WTC11 (cell line): Measurements from ENCODE around the gene SELENOW. TPM values are rescaled to one million over a fixed set of nuclear protein-coding genes. Genes with fewer than 3 reads are reported as not detected.

Source experiments
- ATAC-seq: fragments of 200-7000 bp; cut with Tn5 transposase; 2 replicates; pipeline ENCODE4 v1.10.0; 2021; ENCODE audit warnings: mild to moderate bottlenecking, moderate library complexity
- CTCF ChIA-PET: fragments of 300-600 bp; sonication (Branson Sonifier 250); formaldehyde crosslinking; loops from one replicate; lab custom pipeline; 2021; ENCODE audit warnings: antibody characterized with exemption; lab: Charles Lee
- POLR2A ChIA-PET: fragments of 350-600 bp; sonication (Branson Sonifier 250); formaldehyde crosslinking; loops from one replicate; lab custom pipeline; 2021; ENCODE audit warnings: antibody characterized with exemption; lab: Charles Lee
- DNase-seq: peaks from one replicate; pipeline ENCODE4 v3.0.0; 2021; ENCODE audit warnings: low spot score
- H3K27ac Mint-ChIP-seq: 2 replicates; pipeline ENCODE4 v1.8.0; 2021; ENCODE audit warnings: mixed read lengths
- H3K27me3 Mint-ChIP-seq: 2 replicates; pipeline ENCODE4 v1.8.0; 2021; ENCODE audit warnings: low read depth, mild to moderate bottlenecking, moderate library complexity, mixed read lengths
- H3K36me3 Mint-ChIP-seq: 2 replicates; pipeline ENCODE4 v1.8.0; 2021; ENCODE audit warnings: mixed read lengths
- H3K4me1 Mint-ChIP-seq: 2 replicates; pipeline ENCODE4 v1.8.0; 2022; ENCODE audit warnings: mixed read lengths
- H3K4me3 Mint-ChIP-seq: 2 replicates; pipeline ENCODE4 v1.8.0; 2021; ENCODE audit warnings: mild to moderate bottlenecking, moderate library complexity, mixed read lengths
- H3K9me3 Mint-ChIP-seq: 2 replicates; pipeline ENCODE4 v1.8.0; 2021; ENCODE audit warnings: mixed read lengths
- AR ChIP-seq: fragments of 250-450 bp; sonication (Bioruptor Pico); IDR thresholded peaks from 2 replicates; pipeline ENCODE4 v1.9.0; 2021; ENCODE audit warnings: mild to moderate bottlenecking
- ATF1 ChIP-seq: sonication (generic); formaldehyde crosslinking; IDR thresholded peaks from 2 replicates; pipeline ENCODE4 v1.8.1; 2023; ENCODE audit warnings: mild to moderate bottlenecking, moderate library complexity, missing genetic modification reagents
- ATF3 ChIP-seq: sonication (generic); formaldehyde crosslinking; conservative IDR thresholded peaks from 2 replicates; pipeline ENCODE4 v1.8.1; 2022; ENCODE audit warnings: mild to moderate bottlenecking, missing genetic modification reagents
- CDX4 ChIP-seq: fragments of 250-450 bp; sonication (Bioruptor Pico); IDR thresholded peaks from 2 replicates; pipeline ENCODE4 v1.9.0; 2021; ENCODE audit warnings: moderate library complexity, mild to moderate bottlenecking, inconsistent platforms, borderline replicate concordance
- ELF4 ChIP-seq: sonication (generic); formaldehyde crosslinking; IDR thresholded peaks from 2 replicates; pipeline ENCODE4 v1.8.1; 2022; ENCODE audit warnings: low read depth, mild to moderate bottlenecking, moderate library complexity, missing genetic modification reagents
- EMX1 ChIP-seq: fragments of 250-450 bp; sonication (Bioruptor Pico); IDR thresholded peaks from 2 replicates; pipeline ENCODE4 v1.8.0; 2021; ENCODE audit warnings: mild to moderate bottlenecking
- ETV6 ChIP-seq: sonication (generic); formaldehyde crosslinking; IDR thresholded peaks from 2 replicates; pipeline ENCODE4 v1.8.1; 2022; ENCODE audit warnings: mild to moderate bottlenecking, missing genetic modification reagents
- FOXK1 ChIP-seq: sonication (generic); formaldehyde crosslinking; IDR thresholded peaks from 2 replicates; pipeline ENCODE4 v1.8.0; 2022; ENCODE audit warnings: mild to moderate bottlenecking, moderate library complexity, missing genetic modification reagents
- HMGA2 ChIP-seq: fragments of 250-450 bp; sonication (Bioruptor Pico); IDR thresholded peaks from 2 replicates; pipeline ENCODE4 v1.4.0; 2021; ENCODE audit warnings: mild to moderate bottlenecking, moderate library complexity
- MYBL2 ChIP-seq: sonication (generic); formaldehyde crosslinking; IDR thresholded peaks from 2 replicates; pipeline ENCODE4 v1.8.1; 2023; ENCODE audit warnings: mild to moderate bottlenecking, moderate library complexity, missing genetic modification reagents
- PREB ChIP-seq: sonication (generic); formaldehyde crosslinking; IDR thresholded peaks from 2 replicates; pipeline ENCODE4 v1.8.1; 2022; ENCODE audit warnings: mild to moderate bottlenecking, missing genetic modification reagents, moderate library complexity, borderline replicate concordance
- RORB ChIP-seq: fragments of 250-450 bp; sonication (Bioruptor Pico); IDR thresholded peaks from 2 replicates; pipeline ENCODE4 v1.9.0; 2021; ENCODE audit warnings: mild to moderate bottlenecking
- SP1 ChIP-seq: sonication (generic); formaldehyde crosslinking; conservative IDR thresholded peaks from 2 replicates; pipeline ENCODE4 v1.8.1; 2022; ENCODE audit warnings: missing genetic modification reagents
- TEAD1 ChIP-seq: sonication (generic); formaldehyde crosslinking; IDR thresholded peaks from 2 replicates; pipeline ENCODE4 v1.8.0; 2022; ENCODE audit warnings: mild to moderate bottlenecking, missing genetic modification reagents
- TEAD4 ChIP-seq: sonication (generic); formaldehyde crosslinking; IDR thresholded peaks from 2 replicates; pipeline ENCODE4 v1.8.0; 2022; ENCODE audit warnings: mild to moderate bottlenecking, missing genetic modification reagents
- ZBTB21 ChIP-seq: sonication (generic); formaldehyde crosslinking; IDR thresholded peaks from 2 replicates; pipeline ENCODE4 v1.8.1; 2023; ENCODE audit warnings: mild to moderate bottlenecking, missing genetic modification reagents, borderline replicate concordance
- ZNF425 ChIP-seq: fragments of 250-450 bp; sonication (Bioruptor Pico); conservative IDR thresholded peaks from 2 replicates; pipeline ENCODE4 v1.9.0; 2021; ENCODE audit warnings: mild to moderate bottlenecking
- total RNA-seq: library from RNA; stranded (reverse); gene quantifications from 3 replicates; pipeline ENCODE4 v1.2.3, GENCODE V29; 2021

The SELENOW gene
- total RNA-seq, 1 experiment from 2014 or later: 391 TPM

- TF ChIP-seq ETV6 (CRISPR knock-in tag): no peak
- no peak for TF ChIP-seq CDX4 (CRISPR knock-in tag)
- TF ChIP-seq, all 79 proteins: peak for 0
Observed at GRCh38 chr19:47754206-47755064, 24.1 kb upstream of the SELENOW start (continued).

GRCh38 chr19:47755065-47755761 is 23.3 kb upstream of the SELENOW start:
- TF ChIP-seq MYBL2 (CRISPR knock-in tag) (no peak), FOXK1 (CRISPR knock-in tag) (no peak), TEAD1 (CRISPR knock-in tag) (no peak), AR (CRISPR knock-in tag) (no peak), RORB (CRISPR knock-in tag) (no peak), ELF4 (CRISPR knock-in tag) (no peak), EMX1 (CRISPR knock-in tag) (no peak), ATF1 (CRISPR knock-in tag) (no peak), HMGA2 (CRISPR knock-in tag) (no peak), ZBTB21 (CRISPR knock-in tag) (no peak), PREB (CRISPR knock-in tag) (no peak), CDX4 (CRISPR knock-in tag) (no peak), ATF3 (CRISPR knock-in tag) (no peak), SP1 (no peak), TEAD4 (no peak), ZNF425 (CRISPR knock-in tag) (no peak)
- TF ChIP-seq, all 79 proteins: peak for 0
- no peak for ATAC-seq
- DNase-seq: no peak
- Mint-ChIP-seq H3K36me3 (peaks cover 66% of the 10 kb centered on the region), H3K27ac (no peak overlapping the region), H3K4me3 (no peak overlapping the region), H3K9me3 (peaks cover 4% of the 10 kb centered on the region), H3K27me3 (no peaks in the 10 kb centered on the region), H3K4me1 (no peaks in the 10 kb centered on the region)
- CTCF ChIA-PET: interaction anchor here (0.6 to 4.8 kb wide), 3 partner anchors 8 to 33 kb away, joined by 3 to 26 read pairs (median 6); no protein-coding TSS in a partner anchor
- POLR2A ChIA-PET: no interaction called here
